Effector CD4-positive, alpha-beta T cell (primary cell): Measurements from ENCODE around the gene LTB4R2.

Experiments used
- DNase-seq: peaks from one replicate; pipeline ENCODE4 v3.0.0-alpha.2; 2020

The LTB4R2 gene

GRCh38 chr14:24277606-24278321 lies 32.2 kb upstream of the LTB4R2 start:
- no peak for DNase-seq

GRCh38 chr14:24278424-24278823 lies 31.5 kb upstream of the LTB4R2 start:
- no peak for DNase-seq

GRCh38 chr14:24279301-24280186 lies 30.4 kb upstream of the LTB4R2 start:
- DNase-seq, result peak; percentile 15

GRCh38 chr14:24280797-24281460 lies 29.0 kb upstream of the LTB4R2 start:
- DNase-seq, result no peak

- DNase-seq, result no peak
Observed at GRCh38 chr14:24281636-24282035, 28.3 kb upstream of the LTB4R2 start.

GRCh38 chr14:24282736-24283135 lies 27.2 kb upstream of the LTB4R2 start:
- DNase-seq, result no peak

GRCh38 chr14:24283796-24284460 lies 26.0 kb upstream of the LTB4R2 start:
- no peak for DNase-seq

- no peak for DNase-seq
Observed at GRCh38 chr14:24284501-24285035, 25.4 kb upstream of the LTB4R2 start.

GRCh38 chr14:24285351-24285750 lies 24.6 kb upstream of the LTB4R2 start:
- no peak for DNase-seq

GRCh38 chr14:24286996-24287395 lies 22.9 kb upstream of the LTB4R2 start:
- DNase-seq, result no peak

GRCh38 chr14:24289649-24290280 lies 20.2 kb upstream of the LTB4R2 start:
- DNase-seq, result no peak

- no peak for DNase-seq
Observed at GRCh38 chr14:24290746-24291145, 19.2 kb upstream of the LTB4R2 start.

GRCh38 chr14:24291446-24292117 lies 18.4 kb upstream of the LTB4R2 start:
- DNase-seq, result no peak

GRCh38 chr14:24292118-24292807 lies 17.7 kb upstream of the LTB4R2 start:
- DNase-seq, result no peak

- DNase-seq, result no peak
Observed at GRCh38 chr14:24293525-24293924, 16.4 kb upstream of the LTB4R2 start.

- peak; percentile 66 for DNase-seq
Observed at GRCh38 chr14:24296341-24297157, 13.4 kb upstream of the LTB4R2 start.

GRCh38 chr14:24297190-24297964 lies 12.6 kb upstream of the LTB4R2 start:
- no peak for DNase-seq

GRCh38 chr14:24298892-24299254 lies 11.1 kb upstream of the LTB4R2 start:
- no peak for DNase-seq
